GM19351 (cell line): ENCODE measurements around the gene DPP3.
"Not testable (repeated sequence)": the region's sequence is repeated elsewhere in the genome, so short reads cannot be mapped to it uniquely, and the experiment has no call there.

ENCODE experiments used
- ATAC-seq: cut with Tn5 transposase; IDR thresholded peaks from one replicate; pipeline ENCODE4 v1.9.1; 2021; ENCODE audit warnings: mild to moderate bottlenecking, moderate library complexity; ENCODE audit not compliant: unreplicated experiment

Gene DPP3

GRCh38 chr11:66462911-66463310 is 17.3 kb upstream of the DPP3 start:
- no peak for ATAC-seq

- not testable (repeated sequence) for ATAC-seq
Measured at GRCh38 chr11:66464116-66464515, 16.1 kb upstream of the DPP3 start.

GRCh38 chr11:66464916-66465315 is 15.3 kb upstream of the DPP3 start:
- no peak for ATAC-seq

GRCh38 chr11:66465373-66466224 is 14.6 kb upstream of the DPP3 start:
- ATAC-seq = no peak

GRCh38 chr11:66466225-66467033 is 13.8 kb upstream of the DPP3 start, which contains the start of gene PELI3:
Gene PELI3 (plus strand): TSS chr11:66466905. CDS start chr11:66468129, 1,224 bp downstream.
- ATAC-seq = peak; percentile 78

- ATAC-seq = peak; percentile 47
Measured at GRCh38 chr11:66467034-66467659, 13.1 kb upstream of the DPP3 start.

GRCh38 chr11:66467756-66468155 is 12.5 kb upstream of the DPP3 start:
- ATAC-seq = no peak

- ATAC-seq = no peak
Measured at GRCh38 chr11:66468691-66469090, 11.5 kb upstream of the DPP3 start.

- no peak for ATAC-seq
Measured at GRCh38 chr11:66469441-66469840, 10.8 kb upstream of the DPP3 start.

- no peak for ATAC-seq
Measured at GRCh38 chr11:66470015-66470414, 10.2 kb upstream of the DPP3 start.

- no peak for ATAC-seq
Measured at GRCh38 chr11:66471142-66471541, 9.1 kb upstream of the DPP3 start.

GRCh38 chr11:66472054-66472453 is 8.2 kb upstream of the DPP3 start:
- ATAC-seq = no peak

- ATAC-seq = no peak
Measured at GRCh38 chr11:66473167-66473566, 7.1 kb upstream of the DPP3 start.

GRCh38 chr11:66473608-66474515 is 6.4 kb upstream of the DPP3 start:
- no peak for ATAC-seq

GRCh38 chr11:66475349-66476172 is 4.7 kb upstream of the DPP3 start:
- no peak for ATAC-seq

- ATAC-seq = no peak
Measured at GRCh38 chr11:66476173-66476840, 3.9 kb upstream of the DPP3 start.

GRCh38 chr11:66476841-66477251 is 3.4 kb upstream of the DPP3 start:
- ATAC-seq = no peak

- ATAC-seq = no peak
Measured at GRCh38 chr11:66477263-66478201, 2.7 kb upstream of the DPP3 start.
